Measurements from ENCODE around the gene SLAMF8.

DNA sequence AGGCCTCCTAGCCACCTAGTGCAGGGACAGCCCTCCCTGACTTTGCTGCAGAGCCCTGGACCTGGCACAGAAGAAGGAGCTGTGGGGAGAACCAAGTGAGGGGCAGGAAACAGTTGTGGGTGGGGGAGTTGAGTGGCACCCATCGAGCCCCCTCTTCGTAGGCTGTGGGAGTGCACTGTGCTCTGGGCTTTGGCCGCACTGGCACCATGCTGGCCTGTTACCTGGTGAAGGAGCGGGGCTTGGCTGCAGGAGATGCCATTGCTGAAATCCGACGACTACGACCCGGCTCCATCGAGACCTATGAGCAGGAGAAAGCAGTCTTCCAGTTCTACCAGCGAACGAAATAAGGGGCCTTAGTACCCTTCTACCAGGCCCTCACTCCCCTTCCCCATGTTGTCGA lies 44.7 kb upstream of the SLAMF8 start:
- TF ChIP-seq, protein P1, sequence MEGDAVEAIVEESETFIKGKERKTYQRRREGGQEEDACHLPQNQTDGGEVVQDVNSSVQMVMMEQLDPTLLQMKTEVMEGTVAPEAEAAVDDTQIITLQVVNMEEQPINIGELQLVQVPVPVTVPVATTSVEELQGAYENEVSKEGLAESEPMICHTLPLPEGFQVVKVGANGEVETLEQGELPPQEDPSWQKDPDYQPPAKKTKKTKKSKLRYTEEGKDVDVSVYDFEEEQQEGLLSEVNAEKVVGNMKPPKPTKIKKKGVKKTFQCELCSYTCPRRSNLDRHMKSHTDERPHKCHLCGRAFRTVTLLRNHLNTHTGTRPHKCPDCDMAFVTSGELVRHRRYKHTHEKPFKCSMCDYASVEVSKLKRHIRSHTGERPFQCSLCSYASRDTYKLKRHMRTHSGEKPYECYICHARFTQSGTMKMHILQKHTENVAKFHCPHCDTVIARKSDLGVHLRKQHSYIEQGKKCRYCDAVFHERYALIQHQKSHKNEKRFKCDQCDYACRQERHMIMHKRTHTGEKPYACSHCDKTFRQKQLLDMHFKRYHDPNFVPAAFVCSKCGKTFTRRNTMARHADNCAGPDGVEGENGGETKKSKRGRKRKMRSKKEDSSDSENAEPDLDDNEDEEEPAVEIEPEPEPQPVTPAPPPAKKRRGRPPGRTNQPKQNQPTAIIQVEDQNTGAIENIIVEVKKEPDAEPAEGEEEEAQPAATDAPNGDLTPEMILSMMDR (IDR thresholded peaks at IDR 0.05; ENCODE audit: low read depth, low read length): no peak
- TF ChIP-seq EZH2phosphoT487 (IDR thresholded peaks at IDR 0.05; ENCODE audit: low read depth): no peak

Measured in OCI-LY3 (cell line).